ENCODE measurements around the gene NCBP2.
"Not testable (repeated sequence)": the region's sequence is repeated elsewhere in the genome, so short reads cannot be mapped to it uniquely, and the experiment has no call there.

Gene NCBP2

GRCh38 chr3:196967412-196968232 is 25.3 kb upstream of the NCBP2 start:
- no peak for DNase-seq

GRCh38 chr3:196966526-196967401 is 24.4 kb upstream of the NCBP2 start:
- DNase-seq = no peak

- no peak for DNase-seq
Observed at GRCh38 chr3:196965804-196966173, 23.5 kb upstream of the NCBP2 start.

- DNase-seq = no peak
Observed at GRCh38 chr3:196965112-196965803, 22.9 kb upstream of the NCBP2 start.

- no peak for DNase-seq
Observed at GRCh38 chr3:196963631-196963953, 21.3 kb upstream of the NCBP2 start.

GRCh38 chr3:196962930-196963630 is 20.8 kb upstream of the NCBP2 start:
- no peak for DNase-seq

GRCh38 chr3:196962108-196962929 is 20.0 kb upstream of the NCBP2 start:
- DNase-seq = no peak

GRCh38 chr3:196954832-196955231 is 12.5 kb upstream of the NCBP2 start:
- DNase-seq = no peak

GRCh38 chr3:196951371-196951770 is 9.0 kb upstream of the NCBP2 start:
- no peak for DNase-seq

- DNase-seq = no peak
Observed at GRCh38 chr3:196949750-196950149, 7.4 kb upstream of the NCBP2 start.

- DNase-seq = no peak
Observed at GRCh38 chr3:196949285-196949619, 6.9 kb upstream of the NCBP2 start.

GRCh38 chr3:196948442-196949284 is 6.3 kb upstream of the NCBP2 start:
- DNase-seq = no peak

- DNase-seq = no peak
Observed at GRCh38 chr3:196947860-196948441, 5.6 kb upstream of the NCBP2 start.

- DNase-seq = no peak
Observed at GRCh38 chr3:196947136-196947859, 5.0 kb upstream of the NCBP2 start.

- not testable (repeated sequence) for DNase-seq
Observed at GRCh38 chr3:196944037-196944790, 1.9 kb upstream of the NCBP2 start.

- DNase-seq = no peak
Observed at GRCh38 chr3:196942915-196943277, 568 bp upstream of the NCBP2 start.

GRCh38 chr3:196941729-196942225 is 551 bp downstream of the NCBP2 start:
- peak; percentile 28 to 78 for DNase-seq

- DNase-seq = no peak
Observed at GRCh38 chr3:196938576-196938975, 3.8 kb downstream of the NCBP2 start.

GRCh38 chr3:196938124-196938523 is 4.2 kb downstream of the NCBP2 start:
- no peak for DNase-seq
